Middle frontal gyrus (tissue), 1 donor: ENCODE data around the gene GRB10.

Source experiments
- DNase-seq: peaks from one replicate; pipeline ENCODE4 v3.0.0-alpha.2; 2015; ENCODE audit warnings: low spot score; ENCODE audit errors: extremely low spot score

The GRB10 gene

DNA sequence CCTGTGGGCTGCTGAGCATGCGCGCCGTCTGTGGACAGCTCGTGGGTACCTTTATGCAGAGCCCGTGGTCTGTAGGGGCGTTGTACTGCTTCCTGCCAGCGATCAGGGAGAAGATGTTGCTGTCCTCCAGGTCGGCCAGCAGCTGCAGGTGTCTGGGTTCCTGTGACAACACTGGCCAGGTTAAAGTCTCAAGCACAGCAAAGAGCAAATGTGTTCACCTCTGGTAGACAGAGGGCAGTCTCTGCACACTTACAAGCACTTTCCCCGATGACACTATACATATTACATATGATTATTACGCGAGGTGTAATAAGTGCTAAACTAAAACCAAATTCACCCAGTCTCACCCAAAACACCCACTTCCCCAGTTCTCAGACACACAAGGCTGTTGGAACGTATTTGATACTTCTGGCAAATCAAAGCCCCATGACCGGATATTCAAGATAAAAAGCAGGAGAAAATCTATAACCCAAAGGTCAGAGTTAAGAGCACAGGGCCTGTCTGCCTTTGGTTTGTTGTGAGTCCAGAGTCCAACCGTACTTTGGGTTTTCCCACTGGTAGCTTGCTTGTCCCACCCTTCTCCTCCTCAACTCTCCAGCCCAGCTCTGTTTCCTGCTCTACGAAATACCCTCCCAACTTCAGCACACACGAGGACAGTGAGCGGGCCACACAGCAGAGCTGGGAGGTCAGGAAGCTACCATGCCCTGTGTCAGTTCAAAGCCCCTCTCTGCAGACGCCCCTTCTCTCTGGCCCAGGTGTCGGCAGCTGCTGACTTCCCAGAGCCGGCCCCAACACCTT is 167.8 kb downstream of the GRB10 start:
- DNase-seq: no peak

DNA sequence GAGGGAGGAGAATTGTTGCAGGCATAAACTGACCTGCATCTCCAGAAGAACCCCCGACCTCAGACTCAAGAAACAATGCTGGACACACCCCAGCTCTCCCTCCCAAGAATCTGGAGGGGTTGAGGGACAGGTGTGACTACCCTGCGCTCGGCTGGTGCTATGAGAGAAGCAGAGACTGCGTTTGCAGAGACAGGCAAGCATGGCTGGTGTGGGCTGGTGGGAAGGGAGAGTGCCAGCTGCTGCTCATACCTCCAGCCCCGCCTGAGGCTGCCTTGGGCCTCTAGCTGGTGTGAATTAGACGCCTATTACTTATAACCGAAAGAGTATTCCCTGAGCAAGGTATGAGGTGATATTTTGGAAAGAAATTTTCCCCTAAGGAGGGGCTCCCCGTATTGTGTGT is 169.2 kb downstream of the GRB10 start:
- no peak for DNase-seq

DNA sequence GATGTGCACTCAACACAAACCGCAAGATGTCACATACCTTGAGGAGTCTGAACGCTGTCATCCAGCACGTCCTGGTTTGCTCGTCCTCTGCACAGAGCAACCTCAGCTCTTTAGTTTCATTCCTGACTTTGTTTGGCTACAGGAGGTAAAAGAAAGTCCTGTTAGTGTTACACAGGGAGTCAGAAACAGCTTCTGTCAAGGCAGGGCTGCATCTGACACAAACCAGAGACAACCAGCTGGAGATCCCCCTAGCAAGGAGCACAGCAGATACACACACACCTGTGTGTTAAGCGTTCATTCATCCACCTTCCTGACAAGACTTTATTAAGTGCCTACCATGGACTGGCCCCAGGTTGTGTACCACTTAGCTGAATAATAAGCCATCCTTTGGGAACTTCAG is 170.0 kb downstream of the GRB10 start:
- no peak for DNase-seq

DNA sequence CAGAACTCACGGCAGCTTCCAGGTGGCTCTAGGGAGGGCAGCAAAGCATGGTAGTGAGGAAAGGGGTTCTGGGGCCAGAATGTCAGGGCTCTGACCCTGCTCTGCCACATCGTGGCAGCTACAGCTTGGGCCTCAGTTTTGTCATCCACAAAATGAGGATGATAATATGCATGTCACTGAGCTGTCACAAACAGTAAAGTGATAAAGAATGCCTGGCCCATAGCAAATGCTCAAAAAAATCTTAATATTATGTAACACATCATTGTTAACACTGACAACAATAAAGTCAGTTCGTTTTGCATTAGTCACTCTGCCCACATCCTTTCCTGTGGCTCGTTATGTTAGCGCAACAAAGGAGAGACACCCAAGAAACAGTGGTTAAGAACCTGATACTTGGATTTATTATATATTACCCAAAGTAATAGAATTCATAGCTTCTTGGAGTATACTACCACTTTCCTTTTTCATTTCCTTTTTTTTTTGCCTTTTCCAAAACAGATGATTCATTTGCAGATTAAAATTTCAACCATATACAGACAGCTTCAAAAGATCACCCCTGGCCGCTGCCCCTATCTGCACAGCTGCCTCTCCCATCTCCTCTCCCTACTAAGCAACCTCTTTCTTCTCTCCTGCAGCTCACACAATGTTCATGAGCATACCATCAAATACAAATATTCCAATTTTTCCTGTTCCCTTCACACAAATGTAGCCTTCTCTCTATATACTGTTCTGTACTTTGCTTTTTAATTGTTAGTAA is 172.0 kb downstream of the GRB10 start:
- DNase-seq: no peak

DNA sequence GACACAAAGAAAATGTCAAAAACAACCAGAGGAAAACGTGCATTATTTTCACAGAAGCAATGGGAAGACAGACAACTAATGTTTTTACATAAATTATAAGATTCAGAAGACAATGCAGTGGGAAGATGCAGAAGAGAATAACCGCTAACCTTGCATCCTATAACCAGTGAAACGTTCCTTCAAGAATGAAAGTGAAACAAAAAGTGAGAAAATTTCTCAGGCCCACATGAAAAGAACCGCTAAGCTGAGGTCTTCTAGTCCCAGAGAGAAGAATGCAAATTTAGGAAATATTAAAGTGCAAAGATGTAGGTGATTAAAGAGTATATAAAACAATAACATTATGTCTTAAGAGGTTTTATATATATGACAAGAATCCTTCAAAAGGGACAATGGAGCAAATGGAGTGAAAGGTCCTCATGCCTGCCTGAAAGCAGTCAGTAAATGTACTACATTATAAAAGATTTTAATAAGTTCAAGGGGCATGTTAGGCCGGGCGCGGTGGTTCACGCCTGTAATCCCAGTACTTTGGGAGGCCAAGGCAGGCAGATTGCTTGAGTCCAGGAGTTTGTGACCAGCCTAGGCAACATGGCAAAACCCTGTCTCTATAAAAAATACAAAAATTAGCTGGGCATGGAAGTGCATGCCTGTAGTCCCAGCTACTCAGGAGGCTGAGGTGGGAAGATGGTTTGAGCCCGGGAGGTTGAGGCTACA is 174.3 kb downstream of the GRB10 start:
- no peak for DNase-seq

DNA sequence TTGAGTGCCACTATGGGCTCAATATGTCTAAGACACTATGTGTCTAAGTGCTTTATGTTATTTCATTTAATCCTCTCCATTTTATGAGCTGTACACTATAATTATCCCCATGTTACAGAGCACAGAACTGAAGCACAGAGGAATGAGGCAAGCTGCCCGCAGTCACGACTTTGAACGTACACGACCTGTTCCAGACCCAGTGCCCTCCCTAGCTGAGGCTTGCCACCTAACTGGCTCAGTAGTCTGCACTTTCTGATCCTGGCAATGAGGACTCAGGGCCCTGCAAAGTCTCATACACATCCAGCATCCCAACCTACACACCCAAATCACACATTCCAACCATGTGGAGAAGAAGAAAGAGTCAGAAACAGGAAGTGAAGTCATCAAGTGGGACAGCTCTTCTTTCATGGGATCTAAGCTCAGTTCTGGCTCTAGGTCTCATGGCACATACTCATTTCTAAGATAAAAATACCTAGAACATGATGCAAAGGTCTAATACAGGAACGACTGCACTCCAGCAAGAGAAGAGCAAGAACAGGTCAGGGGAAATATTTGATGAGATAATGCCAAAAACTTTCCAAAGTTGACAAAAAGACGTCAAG is 175.1 kb downstream of the GRB10 start:
- no peak for DNase-seq

DNA sequence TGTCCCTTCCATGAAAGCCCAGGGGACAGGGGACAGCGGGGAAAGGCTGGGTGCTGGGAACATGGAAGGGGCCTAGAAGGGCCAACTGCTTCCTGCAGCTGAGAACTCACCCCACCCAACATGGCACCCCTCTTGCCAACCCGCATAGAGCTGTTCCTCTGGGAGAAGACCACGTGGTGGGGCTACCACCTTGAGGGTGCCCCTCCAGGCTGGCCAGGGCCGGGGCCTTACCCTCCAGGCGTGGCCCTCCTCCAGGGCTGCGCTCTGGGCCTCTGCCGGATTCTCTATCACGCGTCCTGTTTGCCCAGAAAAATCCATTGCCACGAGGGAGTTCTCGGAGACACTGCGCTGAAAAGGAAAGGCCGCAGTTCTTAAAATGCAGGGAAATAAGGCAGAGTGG is 177.6 kb downstream of the GRB10 start:
- no peak for DNase-seq

DNA sequence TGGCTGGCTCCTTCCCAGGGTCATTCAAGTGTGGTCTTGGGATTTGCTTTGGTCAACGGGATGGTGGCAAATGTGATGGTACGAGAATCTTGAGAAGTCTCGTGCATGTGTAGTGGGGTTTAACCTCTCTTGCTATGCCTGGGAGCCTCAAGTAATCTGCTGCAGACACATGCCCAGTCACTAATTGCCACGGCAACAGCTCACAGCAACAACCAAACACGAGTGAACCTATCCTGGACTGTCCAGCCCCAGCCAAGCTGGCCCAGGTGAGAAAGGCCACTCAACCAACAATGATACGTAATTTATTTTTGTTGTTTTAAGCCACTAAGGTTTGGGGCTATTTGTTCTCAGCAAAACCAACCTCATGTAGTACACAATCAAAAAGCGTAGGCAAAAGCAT is 179.4 kb downstream of the GRB10 start:
- DNase-seq: no peak

DNA sequence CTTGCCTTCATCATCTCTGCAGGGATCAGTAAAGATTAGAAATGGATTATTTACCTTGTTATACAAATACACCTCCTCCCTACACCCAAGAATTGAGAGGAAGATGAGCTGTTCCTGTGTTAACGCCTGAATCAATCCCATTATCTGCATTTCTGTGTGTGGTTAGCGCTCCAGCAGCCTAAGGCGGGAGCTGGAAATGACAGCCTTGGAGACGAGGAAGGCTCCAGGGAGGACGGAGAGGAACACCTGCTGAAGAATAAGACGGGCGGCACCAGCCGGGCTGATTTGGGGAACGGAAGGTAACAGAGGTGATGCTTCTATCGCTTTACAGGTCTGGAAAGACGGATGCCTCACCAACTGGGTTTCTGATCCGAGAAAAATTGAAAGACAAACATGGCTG is 183.3 kb downstream of the GRB10 start:
- no peak for DNase-seq

DNA sequence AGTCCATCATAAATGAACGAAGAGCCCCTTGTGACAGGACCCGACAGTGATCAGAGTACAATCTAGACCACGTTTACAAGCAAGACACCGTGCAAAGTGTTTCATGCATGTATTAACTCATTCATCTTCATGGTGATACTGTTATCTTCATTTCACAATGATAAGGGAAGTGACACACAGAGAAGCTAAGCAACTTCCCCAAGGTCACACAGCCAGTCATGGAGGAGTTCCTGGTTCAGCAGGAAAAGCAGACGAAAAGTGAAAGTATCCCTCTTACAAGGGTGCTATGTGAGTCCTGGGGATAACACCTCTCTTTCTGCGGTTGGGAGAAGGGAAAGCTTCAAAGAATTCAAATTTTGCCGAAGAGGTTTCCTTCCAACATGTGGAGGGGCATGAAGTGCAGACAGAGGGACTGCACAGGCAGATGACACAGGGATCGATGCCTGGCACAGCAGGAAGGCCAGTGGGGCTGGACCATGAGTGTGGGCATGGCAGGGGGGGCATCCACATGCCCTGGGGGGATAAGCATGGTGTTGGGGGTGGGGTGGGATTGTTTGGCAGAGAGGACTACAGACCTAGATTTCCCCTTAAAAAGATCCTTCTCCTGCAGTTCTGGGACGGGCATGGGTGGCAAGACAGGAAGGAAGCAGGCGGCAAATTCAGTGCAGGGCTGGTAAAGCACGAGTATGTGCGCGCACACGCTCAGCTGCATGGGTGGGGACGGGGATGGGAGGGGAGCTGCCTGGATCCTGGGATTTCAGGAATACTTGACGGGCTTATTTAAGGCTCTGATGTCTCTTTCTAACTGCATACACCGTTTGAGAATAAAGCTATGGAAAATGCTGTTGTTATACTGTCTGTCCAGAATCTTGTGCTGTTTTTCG is 184.0 kb downstream of the GRB10 start:
- no peak for DNase-seq

DNA sequence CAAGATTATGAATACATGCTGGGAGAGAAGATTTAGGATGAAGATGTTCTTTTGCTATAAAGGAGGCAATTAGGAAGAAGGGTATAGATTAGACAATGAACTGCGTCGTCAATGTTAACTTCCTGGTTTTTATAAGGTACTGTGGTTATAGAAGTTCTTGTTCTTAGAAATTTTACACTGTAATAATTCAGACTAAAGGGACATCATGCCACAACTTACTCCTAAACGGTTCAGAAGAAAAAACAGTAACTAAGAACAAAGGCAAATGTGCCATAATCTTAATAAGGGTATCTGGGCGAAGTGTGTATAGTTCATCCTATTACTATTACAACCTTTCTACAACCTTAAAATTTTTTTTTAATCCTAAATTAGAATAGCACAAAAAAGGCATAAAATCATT is 186.2 kb downstream of the GRB10 start:
- no peak for DNase-seq

DNA sequence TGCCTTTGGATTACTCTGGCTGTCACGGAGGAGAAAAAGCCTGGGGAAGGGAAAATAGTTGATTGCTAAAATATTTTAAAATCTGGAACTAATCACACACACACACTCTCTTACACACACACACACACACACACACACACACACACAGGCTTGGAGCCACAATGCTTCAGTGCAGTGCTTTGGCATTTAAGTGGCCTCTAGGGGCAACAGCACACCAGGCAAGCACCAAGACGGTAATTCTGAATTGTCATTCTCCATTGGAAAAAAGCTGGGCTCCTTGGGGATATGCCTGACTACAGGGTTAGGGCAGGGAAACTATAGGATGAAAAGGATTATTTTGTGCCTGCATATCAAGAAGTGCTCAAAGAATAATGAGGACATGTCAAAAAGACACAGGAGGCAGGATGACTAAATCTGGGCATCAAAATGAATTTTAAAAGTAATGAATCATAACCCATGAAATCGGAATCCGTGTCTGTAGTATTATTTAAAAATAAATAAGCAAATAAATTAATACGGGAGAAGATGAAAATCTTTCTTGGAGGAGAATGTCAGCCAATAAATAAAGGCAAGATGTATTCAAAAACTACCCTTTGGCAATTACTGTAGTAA is 187.1 kb downstream of the GRB10 start:
- peak; percentile 7 for DNase-seq

DNA sequence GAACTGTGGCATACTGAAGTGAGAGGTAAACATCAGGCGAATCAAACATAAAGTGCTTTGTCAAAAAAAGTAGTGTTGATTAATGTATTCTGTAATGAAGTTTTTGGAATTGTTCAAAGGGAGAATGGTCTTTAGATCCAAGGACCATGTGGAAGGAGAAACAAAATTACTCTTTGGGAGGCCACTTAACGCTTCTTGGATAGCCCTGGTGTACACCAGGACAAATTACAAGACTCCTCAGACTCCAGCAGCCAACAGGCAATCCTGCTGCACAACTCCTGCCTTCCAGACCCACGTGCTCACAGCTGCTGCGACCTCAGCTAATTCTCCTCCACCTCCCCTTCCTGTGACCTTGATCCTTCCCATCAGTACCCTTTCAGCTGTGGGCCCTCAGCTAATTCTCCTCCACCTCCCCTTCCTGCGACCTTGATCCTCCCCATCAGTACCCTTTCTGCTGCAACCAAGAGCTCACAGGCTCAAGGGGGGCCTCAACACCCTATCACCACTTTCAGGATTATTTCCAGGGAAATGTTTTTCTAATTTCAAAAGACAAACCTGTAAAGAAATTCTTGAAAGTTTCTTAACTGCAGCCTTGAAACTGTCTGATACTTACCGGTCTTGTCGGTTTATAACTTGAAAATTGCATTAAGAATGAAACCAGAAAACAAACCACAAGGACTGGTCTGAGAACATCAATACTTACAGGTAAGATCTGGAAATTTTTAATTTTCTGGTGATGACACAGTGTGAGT is 187.8 kb downstream of the GRB10 start:
- no peak for DNase-seq

DNA sequence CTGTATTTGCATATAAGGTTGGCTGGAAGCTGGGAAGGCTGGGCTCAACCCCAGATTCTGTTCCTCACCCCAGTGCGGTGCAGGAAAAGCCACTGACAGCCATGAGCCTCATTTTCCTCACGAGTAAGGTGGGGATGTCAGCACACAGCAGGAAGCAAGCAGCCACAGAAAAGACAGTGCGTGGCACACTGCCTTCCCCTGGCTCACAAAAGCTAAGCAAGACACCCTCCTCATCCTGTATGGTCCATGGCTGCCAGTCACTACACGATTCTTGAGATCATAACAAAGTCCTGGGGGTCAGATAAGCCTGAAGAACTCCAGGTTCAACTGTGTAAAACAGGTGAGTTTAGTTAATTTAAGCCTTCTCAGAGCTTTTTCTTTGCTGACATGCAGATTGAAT is 188.6 kb downstream of the GRB10 start:
- DNase-seq: no peak

DNA sequence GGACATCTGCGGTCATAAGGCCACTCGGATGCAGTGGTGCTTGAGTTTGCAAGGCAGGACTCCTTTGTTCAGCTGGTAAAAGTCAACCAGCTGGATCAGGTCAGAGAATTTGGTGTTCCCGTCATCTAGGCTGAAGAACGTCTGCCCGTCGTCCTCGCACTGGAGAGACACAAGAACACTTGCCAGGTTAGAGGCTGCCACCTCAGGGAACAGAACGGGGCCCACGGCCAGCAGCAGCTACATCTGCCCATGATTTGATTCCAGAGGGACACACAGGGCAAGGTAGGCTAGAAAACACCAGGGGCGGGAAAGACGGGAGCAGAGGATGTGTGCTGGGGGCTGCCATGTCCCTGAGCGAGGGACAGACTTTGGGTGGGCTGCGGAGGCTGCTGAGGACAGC is 189.8 kb downstream of the GRB10 start:
- no peak for DNase-seq

DNA sequence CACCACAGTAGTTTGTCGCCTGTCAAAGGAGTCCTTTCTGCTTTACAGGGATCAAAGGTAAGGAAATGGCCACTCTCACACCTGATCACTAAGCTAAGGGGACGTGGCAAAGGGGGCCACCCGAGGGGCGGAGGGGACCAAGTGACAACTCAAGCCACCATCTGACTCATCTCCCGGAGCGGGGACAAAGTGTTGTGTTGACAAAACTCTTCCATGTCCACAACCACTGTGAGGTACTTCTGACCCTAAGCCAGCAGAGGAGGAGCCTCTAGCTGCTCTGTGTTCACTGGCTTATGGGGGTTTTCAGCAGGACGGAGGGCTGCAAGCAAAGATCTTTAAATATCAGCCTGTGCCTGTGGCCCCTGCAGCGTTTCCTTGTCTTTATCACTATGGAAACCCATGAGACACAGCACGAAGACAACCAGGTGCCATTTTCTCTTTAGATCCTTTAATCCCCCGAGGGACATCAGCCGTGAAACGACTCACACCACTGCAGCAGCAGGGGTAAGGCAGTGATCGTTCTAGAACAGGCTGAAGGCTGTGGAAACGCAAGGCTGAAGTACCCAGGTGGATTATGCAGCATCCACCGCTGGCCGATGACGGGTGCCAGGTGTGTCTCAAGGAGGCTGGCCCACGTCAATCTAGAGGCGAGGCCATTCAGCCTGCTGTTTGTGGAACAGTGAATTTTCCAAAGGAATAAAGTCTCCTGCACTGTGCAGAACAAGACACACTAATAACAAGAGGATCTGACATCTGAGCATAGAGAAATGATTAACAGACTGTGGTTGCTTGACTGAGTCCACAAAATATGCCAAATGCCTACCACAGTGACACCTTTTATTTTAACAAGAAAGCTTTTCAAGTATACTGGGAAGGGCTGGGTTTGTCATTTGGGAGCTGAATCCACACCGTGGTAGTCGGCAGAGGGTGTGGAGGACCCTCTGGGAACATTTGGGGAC is 190.9 kb downstream of the GRB10 start:
- DNase-seq: no peak

DNA sequence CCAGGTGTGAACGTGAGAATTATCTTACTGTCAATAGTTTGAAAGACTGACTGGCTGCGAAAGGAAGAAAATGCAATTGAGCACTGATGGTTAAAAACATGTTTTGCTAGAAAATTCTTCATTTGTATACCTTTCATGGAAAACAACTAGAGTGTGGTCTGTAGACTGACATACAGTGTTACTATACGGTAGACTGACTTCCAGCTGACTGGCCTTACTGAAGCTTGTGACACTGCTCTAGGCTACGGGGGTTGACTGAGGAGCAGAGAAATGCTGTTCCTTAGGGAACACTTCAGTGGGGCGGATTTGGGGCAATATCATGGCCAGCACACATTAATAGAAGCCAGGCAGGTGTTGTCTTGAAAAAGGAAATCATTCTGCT is 191.6 kb downstream of the GRB10 start:
- no peak for DNase-seq

DNA sequence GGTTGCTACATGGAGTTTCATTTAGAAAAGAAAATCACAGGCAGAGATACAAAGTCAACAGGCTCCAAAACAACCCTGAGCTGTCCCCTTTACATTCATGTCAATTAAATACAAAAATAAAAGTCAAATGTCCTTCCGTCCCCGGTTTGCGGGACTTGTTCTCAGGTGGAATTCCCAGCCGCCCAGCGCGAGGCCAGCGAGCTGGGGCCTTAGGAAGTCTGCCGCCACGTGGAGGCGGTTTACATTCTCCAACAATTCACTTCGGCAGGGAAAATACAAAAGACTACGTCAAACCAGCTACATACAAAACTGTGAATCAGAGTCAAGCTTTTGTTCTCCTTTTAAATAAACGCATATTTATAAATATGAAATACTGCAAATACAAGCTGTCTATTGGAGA is 192.2 kb downstream of the GRB10 start:
- no peak for DNase-seq

DNA sequence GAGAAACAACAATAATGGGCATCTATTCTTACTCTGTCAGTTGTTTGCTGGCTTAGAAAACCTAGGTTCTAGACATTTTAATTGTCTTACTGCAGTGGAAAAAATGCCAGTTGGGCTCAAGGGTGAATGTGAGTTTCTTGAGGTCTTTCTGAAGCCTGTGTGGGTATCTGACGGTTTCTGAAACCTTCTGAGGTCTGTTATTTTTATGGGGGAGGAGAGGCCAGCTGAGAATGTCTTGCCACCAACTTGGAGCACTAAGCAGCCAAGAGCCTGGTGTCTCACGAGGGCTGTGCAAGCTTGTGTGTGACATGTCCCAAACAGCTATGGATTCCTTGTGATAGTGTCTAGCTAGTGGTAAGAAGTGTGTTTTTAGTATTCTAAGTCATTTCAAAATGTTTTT is 193.3 kb downstream of the GRB10 start:
- no peak for DNase-seq
